ENCODE data around the gene PTPN3. TPM values are rescaled to one million over a fixed set of nuclear protein-coding genes. Genes with fewer than 3 reads are reported as not detected.
A peak's percentile ranks its signal among the peaks of the same experiment; 100 is the strongest.
"Not testable (repeated sequence)": the region's sequence is repeated elsewhere in the genome, so short reads cannot be mapped to it uniquely, and the experiment has no call there.

The PTPN3 gene
- polyA plus RNA-seq (ENCODE audit: insufficient read length in 4 of 4) = 10 to 100 TPM; 42.9 to 57.4 (median 50.1) TPM

GRCh38 chr9:109498195-109499092 lies at the start of gene PTPN3:
TSS of gene PTPN3 (minus strand) at chr9:109498307. CDS start at chr9:109463434, 34,873 bp downstream.
- no peak for DNase-seq (ENCODE audit: low read depth in 4 of 4, low spot score in 2 of 4)

DNA sequence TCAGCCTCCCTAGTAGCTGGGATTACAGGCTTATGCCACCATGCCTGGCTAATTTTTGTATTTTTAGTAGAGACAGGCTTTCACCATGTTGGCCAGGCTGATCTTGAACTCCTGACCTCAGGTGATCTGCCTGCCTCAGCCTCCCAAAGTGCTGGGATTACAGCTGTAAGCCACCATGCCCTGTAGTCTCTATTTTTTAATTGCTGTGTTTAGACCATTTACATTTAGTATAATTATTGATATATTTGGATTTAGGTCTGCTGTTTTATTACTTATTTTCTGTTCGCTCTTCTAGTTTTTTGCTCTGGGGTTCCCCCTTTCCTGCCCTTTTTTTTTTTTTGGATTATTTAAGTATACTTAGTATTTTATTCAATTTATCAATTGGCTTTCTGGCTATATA lies 46.8 kb upstream of the PTPN3 start:
- DNase-seq (ENCODE audit: low read depth in 4 of 4, low spot score in 2 of 4) = not testable (repeated sequence)

DNA sequence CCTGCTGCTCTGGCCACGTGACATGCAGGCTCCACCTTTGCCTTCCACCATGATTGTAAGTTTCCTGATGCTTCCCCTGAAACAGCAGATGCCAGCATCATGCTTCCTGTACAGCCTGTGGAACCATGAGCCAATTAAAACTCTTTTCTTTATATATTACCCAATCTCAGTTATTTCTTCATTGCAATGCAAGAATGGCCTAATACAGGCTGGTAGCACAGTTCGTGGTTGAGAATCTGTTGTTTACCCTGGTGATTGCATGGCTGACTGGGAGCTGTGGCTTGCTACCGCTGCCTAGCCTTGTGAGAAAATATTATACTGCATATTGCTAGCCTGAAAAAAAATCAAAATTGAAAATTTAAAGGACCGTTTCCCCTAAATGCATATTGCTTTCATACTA lies 44.8 kb upstream of the PTPN3 start:
- DNase-seq (ENCODE audit: low read depth in 4 of 4, low spot score in 2 of 4) = no peak

DNA sequence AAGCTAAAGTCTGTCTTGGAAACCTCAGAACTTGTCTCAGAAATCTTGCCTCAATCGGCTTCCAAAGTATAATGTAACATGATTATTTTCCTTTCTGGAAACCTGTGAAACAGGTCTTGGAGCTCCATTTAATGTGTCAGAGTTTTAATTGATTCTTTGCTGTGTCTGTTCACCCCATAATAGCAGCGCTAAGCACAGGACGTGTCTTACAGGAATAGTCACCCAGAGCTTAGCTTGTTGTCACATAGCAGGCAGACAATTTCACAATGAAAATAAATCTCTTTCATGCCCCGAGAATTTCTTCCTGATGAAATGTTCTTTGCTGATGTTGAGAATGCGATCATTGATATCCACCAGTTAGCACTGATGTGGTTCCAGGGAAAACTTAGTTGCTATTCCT lies 40.2 kb upstream of the PTPN3 start:
- DNase-seq (ENCODE audit: low read depth in 4 of 4, low spot score in 2 of 4) = no peak

DNA sequence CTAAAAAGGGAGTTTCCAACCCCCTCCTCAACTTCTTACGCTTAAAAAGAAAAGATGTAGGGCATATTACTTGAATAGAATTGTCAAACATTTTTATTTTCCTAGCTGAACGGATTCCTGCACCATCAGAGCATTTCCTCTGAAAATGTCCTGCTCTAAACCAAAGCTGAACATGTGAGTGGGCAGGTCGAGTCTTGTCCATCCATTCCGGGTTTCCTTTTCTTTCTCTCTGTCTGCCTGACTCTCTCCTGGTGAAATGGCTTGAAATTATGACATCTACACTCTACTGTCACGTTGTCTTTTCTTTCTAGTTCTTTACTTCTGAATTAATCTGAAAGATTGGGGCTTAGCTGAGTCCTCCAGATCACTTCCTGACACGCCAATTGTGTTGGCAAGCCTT lies 39.2 kb upstream of the PTPN3 start:
- DNase-seq (ENCODE audit: low read depth in 4 of 4, low spot score in 2 of 4) = no peak

DNA sequence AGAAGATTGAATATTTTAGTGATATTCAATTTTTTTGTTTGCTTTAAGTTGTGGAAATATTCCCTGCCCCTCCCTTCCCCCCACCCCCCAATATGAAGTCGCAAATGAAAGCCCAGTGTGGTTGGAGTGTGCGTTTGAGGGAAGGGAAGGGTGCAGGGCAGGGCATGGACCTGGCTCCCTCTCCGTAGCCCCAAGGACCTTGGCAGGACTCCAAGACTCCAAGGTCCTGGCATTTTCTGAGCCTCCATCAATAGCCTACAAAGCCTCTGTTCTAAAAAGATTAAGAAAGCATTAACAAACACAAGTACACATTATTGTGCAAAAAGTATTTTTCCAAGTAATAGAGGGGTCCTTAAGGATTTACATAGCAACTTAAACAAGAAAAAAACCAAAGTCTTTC lies 38.8 kb upstream of the PTPN3 start:
- DNase-seq (ENCODE audit: low read depth in 4 of 4, low spot score in 2 of 4) = no peak

- no peak for DNase-seq (ENCODE audit: low read depth in 4 of 4, low spot score in 2 of 4)
These were observed 37.3 kb upstream of the PTPN3 start for GRCh38 chr9:109535365-109535764.

DNA sequence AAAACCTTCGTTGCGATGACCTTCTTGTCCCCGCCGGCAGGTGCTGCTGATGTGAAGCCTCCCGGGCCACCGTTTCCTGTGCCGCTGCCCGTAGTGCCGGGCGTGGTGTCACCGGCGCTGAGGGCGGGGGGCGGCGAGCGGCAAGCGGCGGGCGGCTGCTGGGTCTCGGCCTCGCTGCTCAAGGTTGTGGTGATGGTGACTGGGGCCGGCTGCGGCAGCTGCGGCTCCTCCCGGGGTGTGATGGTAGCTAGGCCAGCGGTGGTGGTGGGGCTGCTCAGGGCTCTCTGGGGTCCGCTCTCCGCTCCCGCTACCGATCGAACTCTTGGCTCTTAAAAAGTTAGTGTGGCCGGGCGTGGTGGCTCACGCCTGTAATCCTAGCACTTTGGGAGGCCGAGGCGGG lies 36.0 kb upstream of the PTPN3 start:
- no peak for DNase-seq (ENCODE audit: low read depth in 4 of 4, low spot score in 2 of 4)

GRCh38 chr9:109532652-109533051 lies 34.5 kb upstream of the PTPN3 start:
- DNase-seq (ENCODE audit: low read depth in 4 of 4, low spot score in 2 of 4) = not testable (repeated sequence)

DNA sequence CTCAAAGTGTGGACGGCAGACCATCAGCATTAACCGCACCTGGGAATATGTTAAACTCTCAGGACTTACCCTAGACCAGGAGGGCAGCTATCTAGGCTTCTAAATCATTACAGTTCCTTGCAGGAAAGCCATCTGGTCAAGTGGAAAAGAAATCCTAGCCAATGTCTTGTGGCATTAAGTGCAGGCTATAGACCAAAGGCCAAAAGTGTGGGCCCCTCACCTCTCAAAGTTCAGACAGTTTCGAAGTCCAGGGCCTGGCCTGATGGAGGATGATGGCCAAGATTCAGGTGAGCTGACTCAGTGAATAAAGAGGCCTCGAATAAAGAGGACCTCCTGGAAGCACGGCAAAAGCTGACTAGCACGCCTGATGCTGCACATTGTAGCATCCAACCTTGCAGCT lies 24.0 kb upstream of the PTPN3 start:
- no peak for DNase-seq (ENCODE audit: low read depth in 4 of 4, low spot score in 2 of 4)

DNA sequence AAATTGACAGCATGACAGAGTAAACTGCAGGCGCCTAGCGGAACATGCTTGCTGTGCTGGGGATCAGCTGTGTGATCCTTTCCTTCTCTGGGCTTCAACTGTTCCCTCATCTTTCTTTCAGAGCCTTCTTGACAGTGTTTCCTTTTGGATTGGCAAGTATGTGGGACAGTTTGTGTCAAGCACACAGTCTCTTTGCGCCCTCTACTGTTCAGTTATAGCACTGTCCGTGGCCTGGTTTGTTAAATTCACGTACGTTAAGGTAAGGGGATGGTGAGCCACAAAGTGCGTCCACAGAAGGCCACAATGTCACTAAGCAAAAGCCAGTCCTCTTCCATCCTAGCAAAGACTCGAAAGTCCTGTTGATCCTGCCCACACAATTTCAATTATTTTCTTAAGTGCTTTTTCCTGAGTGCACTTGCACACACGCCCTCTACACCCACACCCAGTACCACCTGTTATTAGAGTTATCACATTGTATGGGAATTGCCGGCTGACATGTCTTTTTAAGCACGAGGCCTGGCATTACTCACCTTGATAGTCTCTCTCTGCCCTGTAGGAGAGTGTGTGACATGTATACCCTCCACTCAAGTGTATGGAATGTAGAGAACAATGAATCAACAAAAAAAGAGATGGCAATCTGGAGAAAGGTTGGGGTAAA lies 22.5 kb upstream of the PTPN3 start:
- peak in 1 of 4 donors; percentile 74 for DNase-seq (ENCODE audit: low read depth in 4 of 4, low spot score in 2 of 4)

DNA sequence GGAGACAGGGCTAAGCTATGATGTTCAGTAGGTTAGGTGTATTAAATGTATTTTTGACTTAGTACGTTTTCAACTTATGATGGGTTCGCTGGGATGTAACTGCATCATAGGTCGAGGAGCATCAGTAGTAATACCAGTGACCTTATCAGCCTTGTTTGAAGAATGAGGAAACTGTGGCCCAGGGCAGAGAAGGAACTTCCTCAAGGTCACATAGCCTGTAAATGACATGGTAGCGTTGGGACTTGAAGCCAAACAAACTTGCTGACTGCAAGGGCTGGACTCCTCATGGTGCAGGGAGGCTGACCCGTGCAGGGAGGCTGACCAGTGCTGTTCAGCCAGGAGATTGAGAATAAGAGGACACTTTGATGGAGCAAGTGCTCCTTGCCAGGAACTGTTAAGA lies 21.3 kb upstream of the PTPN3 start:
- DNase-seq (ENCODE audit: low read depth in 4 of 4, low spot score in 2 of 4) = no peak

GRCh38 chr9:109518621-109519335 lies 20.7 kb upstream of the PTPN3 start:
- no peak for DNase-seq (ENCODE audit: low read depth in 4 of 4, low spot score in 2 of 4)

DNA sequence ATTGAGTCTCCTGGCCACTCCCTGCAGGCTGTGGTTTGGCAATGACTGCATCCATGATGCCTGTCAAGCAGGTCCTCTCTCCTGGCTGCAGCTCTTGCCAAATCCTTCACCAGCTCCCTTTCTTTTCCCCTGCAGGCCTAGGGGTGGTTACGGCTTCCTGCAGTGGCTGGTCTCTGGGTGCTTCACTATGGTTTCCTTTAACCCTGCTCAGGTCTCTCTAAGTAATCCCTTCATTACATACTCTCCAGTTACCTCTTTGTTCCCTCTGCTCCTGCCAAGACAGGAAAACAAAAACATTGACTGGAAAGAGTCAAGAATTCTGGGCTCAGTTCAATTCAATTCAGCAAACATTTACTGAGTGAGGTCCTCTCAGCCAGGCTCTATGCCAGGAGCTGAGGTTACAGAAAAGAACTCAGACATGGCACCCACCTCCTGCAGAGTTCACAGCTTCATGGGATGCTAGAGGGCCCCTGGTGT lies 19.8 kb upstream of the PTPN3 start:
- DNase-seq (ENCODE audit: low read depth in 4 of 4, low spot score in 2 of 4) = no peak

DNA sequence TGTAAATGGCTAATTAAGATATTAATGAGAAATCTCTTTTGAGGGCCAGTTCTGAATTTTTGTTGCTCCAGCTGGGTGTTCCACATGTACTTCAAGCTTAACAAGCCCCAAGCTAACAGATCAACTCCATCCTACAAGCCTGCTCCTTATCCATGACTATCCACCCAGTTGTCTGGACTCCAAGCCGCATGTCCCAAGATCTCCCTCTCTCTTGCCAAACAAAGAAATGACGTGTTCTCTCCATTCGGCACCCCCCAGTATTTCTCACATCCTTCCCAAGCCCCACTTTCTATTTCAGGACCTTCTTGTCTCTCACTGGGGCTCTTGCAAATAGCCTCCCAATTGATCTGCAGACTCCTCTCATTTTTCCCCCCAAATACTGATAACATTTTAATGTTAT lies 15.8 kb upstream of the PTPN3 start:
- no peak for DNase-seq (ENCODE audit: low read depth in 4 of 4, low spot score in 2 of 4)

GRCh38 chr9:109512170-109512756 lies 14.2 kb upstream of the PTPN3 start:
- no peak for DNase-seq (ENCODE audit: low read depth in 4 of 4, low spot score in 2 of 4)

DNA sequence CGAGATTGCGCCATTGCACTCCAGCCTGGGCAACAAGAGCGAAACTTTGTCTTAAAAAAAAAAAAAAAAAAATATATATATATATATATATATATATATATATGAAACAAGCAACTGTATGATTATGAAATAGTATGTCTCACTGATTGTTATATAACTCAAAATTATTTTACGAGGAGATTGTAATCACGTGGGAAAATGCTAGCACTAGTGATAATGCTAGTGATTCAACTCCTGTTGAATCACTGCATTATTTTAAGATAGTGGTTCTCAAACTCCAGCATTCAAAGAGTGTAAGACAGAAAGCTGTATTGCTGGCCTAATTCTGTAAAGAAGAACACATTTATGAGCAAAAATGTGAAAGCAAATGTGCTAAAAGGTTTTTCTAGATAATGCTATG lies 12.4 kb upstream of the PTPN3 start:
- DNase-seq (ENCODE audit: low read depth in 4 of 4, low spot score in 2 of 4) = no peak

- not testable (repeated sequence) for DNase-seq (ENCODE audit: low read depth in 4 of 4, low spot score in 2 of 4)
These were observed 11.9 kb upstream of the PTPN3 start for GRCh38 chr9:109510042-109510441.

GRCh38 chr9:109509611-109510010 lies 11.5 kb upstream of the PTPN3 start:
- no peak for DNase-seq (ENCODE audit: low read depth in 4 of 4, low spot score in 2 of 4)

DNA sequence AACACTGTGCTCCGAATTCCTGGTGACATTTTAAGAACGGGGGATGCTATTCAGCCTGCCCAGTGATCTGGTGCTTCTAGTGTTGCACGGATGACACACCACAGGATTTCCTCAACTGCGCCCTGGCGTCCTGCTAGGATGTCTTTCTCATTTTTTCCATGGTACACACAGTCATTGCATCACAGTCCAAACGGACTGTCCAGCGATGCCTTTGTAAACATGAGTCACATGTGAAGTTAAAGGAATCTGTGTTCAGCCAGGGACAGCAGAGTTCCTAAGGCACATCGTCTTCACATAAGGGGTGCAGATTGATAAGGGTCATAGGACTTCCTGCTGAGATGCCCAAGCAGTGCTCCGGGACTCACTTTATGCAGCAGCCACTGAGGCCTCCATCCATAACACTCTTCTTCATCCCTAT lies 9.3 kb upstream of the PTPN3 start:
- no peak for DNase-seq (ENCODE audit: low read depth in 4 of 4, low spot score in 2 of 4)

Measured in left renal cortex interstitium (tissue), 4 donors.